HG03442 (cell line): ENCODE measurements around the gene PARVA.
"Not testable (repeated sequence)": the region's sequence is repeated elsewhere in the genome, so short reads cannot be mapped to it uniquely, and the experiment has no call there.

Experiments used
- ATAC-seq: cut with Tn5 transposase; IDR thresholded peaks from one replicate; pipeline ENCODE4 v1.9.1; 2021; ENCODE audit warnings: mild to moderate bottlenecking, moderate library complexity; ENCODE audit not compliant: unreplicated experiment

Gene PARVA, protein sequence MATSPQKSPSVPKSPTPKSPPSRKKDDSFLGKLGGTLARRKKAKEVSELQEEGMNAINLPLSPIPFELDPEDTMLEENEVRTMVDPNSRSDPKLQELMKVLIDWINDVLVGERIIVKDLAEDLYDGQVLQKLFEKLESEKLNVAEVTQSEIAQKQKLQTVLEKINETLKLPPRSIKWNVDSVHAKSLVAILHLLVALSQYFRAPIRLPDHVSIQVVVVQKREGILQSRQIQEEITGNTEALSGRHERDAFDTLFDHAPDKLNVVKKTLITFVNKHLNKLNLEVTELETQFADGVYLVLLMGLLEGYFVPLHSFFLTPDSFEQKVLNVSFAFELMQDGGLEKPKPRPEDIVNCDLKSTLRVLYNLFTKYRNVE

GRCh38 chr11:12377106-12377823, at the start of gene PARVA:
Gene PARVA, plus strand, starts transcription at chr11:12377571. Its CDS starts 77 bp downstream, at chr11:12377648.
- ATAC-seq: no peak

DNA sequence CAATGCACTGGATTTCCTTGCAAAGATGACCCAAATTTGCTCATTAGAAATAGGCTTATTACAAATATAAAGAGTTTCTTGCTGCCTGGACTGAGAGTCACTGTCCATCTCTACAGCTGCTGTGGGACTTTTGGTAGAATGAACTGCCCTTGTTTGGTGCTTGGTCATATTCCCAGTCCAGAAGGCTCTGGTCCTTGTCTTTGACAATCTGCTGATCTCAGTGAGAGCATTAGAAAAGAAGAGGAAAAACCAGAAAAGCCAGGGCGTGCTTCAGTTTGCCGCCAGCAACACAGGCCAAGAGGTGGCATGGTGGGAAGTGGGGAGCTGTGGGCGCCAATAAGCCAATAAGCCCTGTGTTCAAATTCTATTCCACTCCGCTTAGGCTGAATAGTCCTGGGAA, 48.2 kb upstream of the PARVA start:
- no peak for ATAC-seq

DNA sequence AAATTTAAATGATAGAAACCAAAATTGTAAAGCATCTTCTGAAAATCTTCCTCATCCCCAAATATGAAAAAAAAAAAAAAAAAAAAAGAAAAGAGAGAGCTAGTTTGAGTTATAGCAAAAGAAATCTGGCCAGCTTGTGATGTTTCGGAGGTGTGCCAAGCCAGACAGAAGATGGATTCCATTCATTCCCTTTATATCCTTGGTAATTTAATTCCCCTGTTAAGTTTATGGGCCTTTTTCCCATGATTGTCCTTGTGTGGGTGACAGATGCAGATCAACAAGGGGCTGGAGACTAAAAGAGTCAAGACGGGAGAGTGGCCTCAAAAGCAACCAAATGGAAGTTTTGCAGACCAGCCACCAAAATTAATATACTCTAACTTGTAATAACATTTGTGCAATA, 47.6 kb upstream of the PARVA start:
- ATAC-seq: no peak

- ATAC-seq: no peak
These were observed 46.7 kb upstream of the PARVA start for GRCh38 chr11:12330485-12331231.

GRCh38 chr11:12331239-12331874, 46.0 kb upstream of the PARVA start:
- ATAC-seq: peak; percentile 42

DNA sequence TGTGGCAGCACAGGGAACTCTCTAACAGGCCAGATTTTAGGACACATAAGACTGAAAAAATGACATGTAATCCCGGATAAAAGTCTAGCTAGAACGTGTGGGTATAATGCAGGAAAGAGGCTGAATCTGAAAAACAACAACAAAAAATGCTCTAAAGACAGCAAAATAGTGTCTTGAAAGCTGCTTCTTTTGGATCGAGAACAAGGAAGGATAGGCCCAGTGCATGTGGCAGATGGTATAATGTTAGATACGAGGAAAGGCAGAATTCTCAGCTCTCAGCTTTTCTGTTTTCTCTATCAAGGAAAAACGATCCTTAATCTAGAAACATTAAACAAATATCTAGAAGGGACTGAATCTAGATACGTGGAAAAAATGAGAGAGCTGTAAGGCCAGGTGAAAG, 33.8 kb upstream of the PARVA start:
- no peak for ATAC-seq

GRCh38 chr11:12353534-12353933, 23.8 kb upstream of the PARVA start:
- ATAC-seq: no peak

DNA sequence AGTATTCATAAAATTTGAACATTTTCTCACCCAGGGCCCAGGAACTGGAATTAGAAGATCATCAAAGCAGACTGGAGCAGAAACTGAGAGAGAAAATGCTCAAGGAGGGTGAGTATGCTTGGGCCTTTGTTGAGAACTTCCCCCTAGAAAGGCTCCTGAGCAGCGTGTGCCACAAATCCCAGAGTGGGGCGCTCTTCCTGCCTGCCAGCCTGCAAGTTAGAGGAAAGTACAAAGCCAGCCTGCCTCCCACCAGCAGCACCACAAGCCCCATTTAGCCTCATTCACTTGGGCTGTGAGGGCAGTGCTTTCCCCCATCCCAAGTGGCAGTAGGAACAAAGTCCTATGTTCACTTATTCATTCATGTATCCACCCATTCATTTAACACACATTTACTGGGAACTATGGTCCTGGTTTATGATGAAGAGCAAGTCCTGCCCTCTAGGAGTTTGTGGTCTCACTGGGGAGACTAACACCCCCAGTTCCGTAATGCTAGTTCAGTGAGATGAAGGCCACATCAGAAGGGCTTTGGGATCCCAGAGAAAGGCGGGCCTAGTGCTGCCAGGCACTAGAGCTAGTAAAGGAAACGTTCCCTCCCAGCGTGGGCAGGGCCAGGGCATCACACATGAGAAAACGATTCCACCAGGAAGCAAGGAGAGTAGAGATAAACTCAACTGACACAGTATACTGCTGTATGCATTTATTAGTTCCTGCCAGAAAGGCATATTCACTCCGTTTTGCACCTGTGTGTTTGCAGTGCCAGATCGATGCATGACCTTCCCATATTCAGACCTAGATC, 22.4 kb upstream of the PARVA start:
- ATAC-seq: no peak

DNA sequence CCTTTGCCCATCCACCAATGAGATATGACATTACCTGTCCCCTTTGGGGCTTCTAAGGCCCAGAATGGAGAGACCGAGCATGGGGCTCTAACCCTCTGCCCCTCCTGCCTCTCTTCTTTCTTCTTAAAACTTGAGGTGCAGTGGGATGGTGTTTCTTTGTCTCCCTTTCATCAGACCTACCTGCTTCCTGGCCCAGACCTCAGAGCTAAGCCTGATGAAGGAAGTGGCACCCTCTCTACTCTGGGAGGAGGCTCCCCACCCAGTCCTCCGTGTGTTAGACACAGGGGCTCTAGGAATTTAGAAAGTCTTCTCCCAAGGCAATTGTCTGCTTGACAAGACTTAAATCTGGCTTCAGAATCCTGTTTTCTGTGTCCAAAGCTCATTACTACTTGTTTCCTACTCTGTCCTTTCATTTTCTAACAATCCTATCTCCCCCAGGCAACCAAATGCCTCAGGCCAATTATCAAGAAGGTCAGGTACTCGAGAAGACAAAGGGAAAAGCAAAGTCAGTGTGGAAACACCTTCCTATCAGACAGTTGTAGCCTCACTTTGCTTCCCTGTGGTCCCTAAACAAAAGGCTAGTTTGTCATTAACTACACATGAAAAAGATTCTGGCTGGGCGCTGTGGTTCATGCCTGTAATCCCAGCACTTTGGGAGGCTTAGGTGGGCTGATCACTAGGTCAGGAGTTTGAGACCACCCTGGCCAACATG, 20.3 kb upstream of the PARVA start:
- no peak for ATAC-seq

DNA sequence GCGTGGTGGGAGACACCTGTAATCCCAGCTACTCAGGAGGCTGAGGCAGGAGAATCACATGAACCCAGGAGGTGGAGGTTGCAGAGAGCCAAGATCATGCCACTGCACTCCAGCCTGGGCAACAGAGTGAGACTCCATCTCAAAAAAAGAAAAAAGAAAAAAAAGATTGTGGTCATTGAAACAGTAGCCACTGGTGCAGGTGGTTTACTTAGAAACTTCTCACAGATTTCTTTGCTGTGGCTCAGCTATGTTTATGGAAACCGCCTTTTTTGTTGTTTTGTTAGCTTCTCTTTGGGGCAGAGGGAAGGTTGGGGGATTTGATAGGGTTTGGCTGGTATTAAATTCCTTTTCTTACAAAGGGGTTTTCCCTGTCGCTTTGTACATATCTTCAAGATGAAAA, 19.7 kb upstream of the PARVA start:
- ATAC-seq: not testable (repeated sequence)

GRCh38 chr11:12358302-12359188, 18.8 kb upstream of the PARVA start:
- no peak for ATAC-seq

- no peak for ATAC-seq
These were observed 17.6 kb upstream of the PARVA start for GRCh38 chr11:12359761-12360160.

GRCh38 chr11:12361682-12362081, 15.7 kb upstream of the PARVA start:
- ATAC-seq: no peak

GRCh38 chr11:12362857-12363256, 14.5 kb upstream of the PARVA start:
- ATAC-seq: no peak

DNA sequence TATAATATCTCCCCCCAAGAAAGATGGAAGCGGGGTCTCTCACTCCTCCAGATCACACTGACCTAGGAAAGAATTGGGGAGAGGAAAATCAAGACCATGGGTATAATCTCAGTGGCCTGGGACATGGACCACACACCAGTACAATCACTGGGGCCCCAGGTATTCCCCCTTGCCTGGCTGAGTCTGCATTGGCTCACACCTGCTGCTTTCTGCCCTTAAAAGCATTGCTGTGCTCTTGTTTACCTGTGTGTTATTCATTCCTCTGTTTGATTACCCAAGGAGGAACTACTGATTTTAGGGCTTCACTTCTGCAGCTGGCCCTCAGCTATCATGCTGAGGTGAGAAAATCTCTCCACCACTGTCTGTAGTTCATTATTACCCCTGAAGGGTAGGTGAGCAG, 14.0 kb upstream of the PARVA start:
- ATAC-seq: no peak

DNA sequence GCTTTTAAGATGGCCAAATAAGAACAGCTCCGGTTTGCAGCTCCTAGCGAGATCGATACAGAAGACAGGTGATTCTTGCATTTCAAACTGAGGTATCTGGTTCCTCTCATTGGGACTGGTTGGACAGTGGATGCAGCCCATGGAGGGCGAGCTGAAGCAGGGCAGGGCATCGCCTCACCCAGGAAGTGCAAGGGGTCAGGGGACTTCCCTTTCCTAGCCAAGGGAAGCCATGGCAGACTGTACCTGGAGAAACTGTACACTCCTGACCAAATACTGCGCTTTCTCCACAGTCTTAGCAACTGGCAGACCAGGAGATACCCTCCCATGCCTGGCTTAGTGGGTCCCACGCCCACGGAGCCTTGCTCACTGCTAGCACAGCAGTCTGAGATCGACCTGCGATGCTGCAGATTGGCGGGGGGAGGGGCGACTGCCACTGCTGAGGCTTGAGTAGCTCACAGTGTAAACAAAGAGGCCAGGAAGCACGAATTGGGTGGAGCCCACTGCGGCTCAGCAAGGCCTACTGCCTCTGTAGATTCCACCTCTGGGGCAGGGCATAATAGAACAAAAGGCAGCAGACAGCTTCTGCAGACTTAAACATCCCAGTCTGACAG, 11.3 kb upstream of the PARVA start:
- ATAC-seq: not testable (repeated sequence)

- ATAC-seq: not testable (repeated sequence)
These were observed 10.3 kb upstream of the PARVA start for GRCh38 chr11:12367057-12367456.

- no peak for ATAC-seq
These were observed 5.3 kb upstream of the PARVA start for GRCh38 chr11:12372111-12372510.
